Caco-2 (cell line): ENCODE measurements around the gene ACOX1. TPM values are rescaled to one million over a fixed set of nuclear protein-coding genes. Genes with fewer than 3 reads are reported as not detected.

Experiments used
- BruUV-seq: library from RNA; stranded (reverse); fragments of 400-500 nt; replicated peaks from 2 replicates; lab custom pipeline; 2021; lab: Mats Ljungman, UMichigan
- CTCF ChIA-PET: fragments of 300-600 bp; sonication (Branson Sonifier 250); formaldehyde crosslinking; loops from one replicate; lab custom pipeline; 2022; ENCODE audit warnings: antibody characterized with exemption; lab: Charles Lee
- POLR2A ChIA-PET: fragments of 300-600 bp; sonication (Branson Sonifier 250); formaldehyde crosslinking; loops from one replicate; lab custom pipeline; 2022; ENCODE audit warnings: antibody characterized with exemption; lab: Charles Lee
- DNase-seq, 2 experiments: peaks; one replicate each; pipeline versions ENCODE4 v3.0.0 to v3.0.0-alpha.2; 2020 to 2022
- H3K27me3 ChIP-seq: replicated peaks from 2 replicates; pipeline ENCODE4 v1.6.0; 2011; ENCODE audit warnings: low read length; ENCODE audit not compliant: control insufficient read depth, insufficient read depth
- H3K36me3 ChIP-seq: 2 replicates; pipeline ENCODE4 v1.5.1; 2011; ENCODE audit warnings: low read length; ENCODE audit not compliant: control insufficient read depth, insufficient read depth
- H3K4me1 ChIP-seq: fragments of 250-450 bp; sonication (Bioruptor Pico); 2 replicates; pipeline ENCODE4 v1.5.1; 2020; ENCODE audit warnings: mild to moderate bottlenecking
- H3K4me3 ChIP-seq: 2 replicates; pipeline ENCODE4 v1.5.1; 2011; ENCODE audit warnings: low read depth, mild to moderate bottlenecking, control low read depth, low read length
- H3K9me3 ChIP-seq: fragments of 250-450 bp; sonication (Bioruptor Pico); 2 replicates; pipeline ENCODE4 v1.5.1; 2020; ENCODE audit warnings: mild to moderate bottlenecking, moderate library complexity
- H3K27ac Mint-ChIP-seq: one replicate; pipeline ENCODE4 v1.8.0; 2022; ENCODE audit warnings: mixed read lengths; ENCODE audit not compliant: unreplicated experiment
- H3K27me3 Mint-ChIP-seq: one replicate; pipeline ENCODE4 v1.8.0; 2022; ENCODE audit warnings: mixed read lengths; ENCODE audit not compliant: insufficient read depth, unreplicated experiment
- H3K36me3 Mint-ChIP-seq: one replicate; pipeline ENCODE4 v1.8.0; 2022; ENCODE audit warnings: mild to moderate bottlenecking, mixed read lengths; ENCODE audit not compliant: insufficient read depth, unreplicated experiment
- H3K4me1 Mint-ChIP-seq: one replicate; pipeline ENCODE4 v1.8.0; 2022; ENCODE audit warnings: low read depth, mixed read lengths; ENCODE audit not compliant: unreplicated experiment
- H3K4me3 Mint-ChIP-seq: one replicate; pipeline ENCODE4 v1.8.0; 2022; ENCODE audit warnings: mild to moderate bottlenecking, moderate library complexity, mixed read lengths; ENCODE audit not compliant: unreplicated experiment
- H3K9me3 Mint-ChIP-seq: one replicate; pipeline ENCODE4 v1.8.0; 2022; ENCODE audit warnings: mixed read lengths; ENCODE audit not compliant: unreplicated experiment
- intact Hi-C: fragments of 100-400 bp; cut with micrococcal nuclease; formaldehyde crosslinking; loops from one replicate; pipeline ENCODE4 v1.10.0; 2022; ENCODE audit not compliant: unreplicated experiment
- total RNA-seq: library from RNA; stranded (reverse); gene quantifications from 2 replicates; pipeline ENCODE4 v1.2.3, GENCODE V29; 2022
- TF ChIP-seq, protein P1 (sequence below), 2 experiments: fragments of 200-600 bp in 1 of 2; IDR thresholded peaks; 1 replicate in 1 of 2; 2 replicates in 1 of 2; pipeline versions ENCODE4 v1.5.1 to v1.8.0; 2011 to 2022; ENCODE audit warnings: antibody characterized with exemption in 1 of 2, control low read depth in 1 of 2, inconsistent platforms in 1 of 2, low read depth in 1 of 2, low read length in 1 of 2, mild to moderate bottlenecking in 1 of 2, moderate library complexity in 1 of 2; ENCODE audit not compliant: insufficient read depth in 1 of 2, severe bottlenecking in 1 of 2, unreplicated experiment in 1 of 2

ACOX1 gene
- total RNA-seq, 1 experiment from 2014 or later: 48.3 TPM

GRCh38 chr17:75940727-75941441 is 38.1 kb downstream of the ACOX1 start, which contains the start of gene FBF1:
FBF1 (minus strand) TSS chr17:75941042; CDS start chr17:75938149, 2,893 bp downstream.
- Mint-ChIP-seq H3K27me3 (no peaks in the 10 kb centered on the region), H3K36me3 (peaks cover 12% of the 10 kb centered on the region), H3K4me1 (no peaks in the 10 kb centered on the region), H3K27ac (peak within 1 kb of the TSS; percentile 79), H3K9me3 (no peaks in the 10 kb centered on the region), H3K4me3 (peak within 1 kb of the TSS; percentile 79)
- Histone ChIP-seq H3K27me3 (no peaks in the 10 kb centered on the region), H3K4me3 (peak within 1 kb of the TSS; percentile 65), H3K4me1 (no peaks in the 10 kb centered on the region), H3K36me3 (no peaks in the 10 kb centered on the region; the same call in none of the 2 replicates), H3K9me3 (no peaks in the 10 kb centered on the region)
- no TSS peak for BruUV-seq
- intact Hi-C loops: loop anchor here (1.0 to 2.0 kb wide), 2 partner anchors 36 to 64 kb away; no protein-coding TSS in a partner anchor
- TF ChIP-seq, protein P1, sequence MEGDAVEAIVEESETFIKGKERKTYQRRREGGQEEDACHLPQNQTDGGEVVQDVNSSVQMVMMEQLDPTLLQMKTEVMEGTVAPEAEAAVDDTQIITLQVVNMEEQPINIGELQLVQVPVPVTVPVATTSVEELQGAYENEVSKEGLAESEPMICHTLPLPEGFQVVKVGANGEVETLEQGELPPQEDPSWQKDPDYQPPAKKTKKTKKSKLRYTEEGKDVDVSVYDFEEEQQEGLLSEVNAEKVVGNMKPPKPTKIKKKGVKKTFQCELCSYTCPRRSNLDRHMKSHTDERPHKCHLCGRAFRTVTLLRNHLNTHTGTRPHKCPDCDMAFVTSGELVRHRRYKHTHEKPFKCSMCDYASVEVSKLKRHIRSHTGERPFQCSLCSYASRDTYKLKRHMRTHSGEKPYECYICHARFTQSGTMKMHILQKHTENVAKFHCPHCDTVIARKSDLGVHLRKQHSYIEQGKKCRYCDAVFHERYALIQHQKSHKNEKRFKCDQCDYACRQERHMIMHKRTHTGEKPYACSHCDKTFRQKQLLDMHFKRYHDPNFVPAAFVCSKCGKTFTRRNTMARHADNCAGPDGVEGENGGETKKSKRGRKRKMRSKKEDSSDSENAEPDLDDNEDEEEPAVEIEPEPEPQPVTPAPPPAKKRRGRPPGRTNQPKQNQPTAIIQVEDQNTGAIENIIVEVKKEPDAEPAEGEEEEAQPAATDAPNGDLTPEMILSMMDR (IDR thresholded peaks at IDR 0.05; ENCODE audit: insufficient read depth in 1 of 2, low read depth in 1 of 2, low read length in 1 of 2, severe bottlenecking in 1 of 2, unreplicated experiment in 1 of 2): no peak
- peak; percentile 97 to 98 for DNase-seq
- POLR2A ChIA-PET: interaction anchor here (0.5 to 1.3 kb wide), 14 partner anchors 8 to 413 kb away, joined by 3 to 15 read pairs (median 4); partner anchors contain the start of genes ACOX1, MRPL38, PRPSAP1 and TEN1
- CTCF ChIA-PET: interaction anchor here (0.5 to 1.2 kb wide), 6 partner anchors 23 to 73 kb away, joined by 3 to 11 read pairs (median 6); partner anchors contain the start of gene MRPL38

DNA sequence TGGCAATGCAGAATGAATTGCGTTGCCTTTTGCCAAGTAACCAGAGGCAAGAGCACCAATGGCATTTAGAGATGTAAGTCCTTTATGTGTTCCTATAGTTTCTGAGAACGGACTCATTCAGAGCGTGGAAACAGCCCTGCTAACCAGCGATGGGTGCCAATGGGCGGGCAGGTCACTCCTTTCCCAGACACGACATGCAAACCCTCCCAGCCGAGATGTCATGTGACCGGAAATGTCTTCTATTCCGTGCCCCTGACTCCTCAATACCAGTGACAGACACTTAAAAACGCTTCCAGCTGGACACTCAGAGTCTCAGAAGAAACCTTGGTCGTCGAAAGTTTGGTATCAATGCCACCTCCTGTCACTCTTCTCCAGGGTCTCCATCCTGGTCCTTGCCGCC is 41.3 kb downstream of the ACOX1 start:
- CTCF ChIA-PET: no interaction called here
- intact Hi-C loops: no loop called here

DNA sequence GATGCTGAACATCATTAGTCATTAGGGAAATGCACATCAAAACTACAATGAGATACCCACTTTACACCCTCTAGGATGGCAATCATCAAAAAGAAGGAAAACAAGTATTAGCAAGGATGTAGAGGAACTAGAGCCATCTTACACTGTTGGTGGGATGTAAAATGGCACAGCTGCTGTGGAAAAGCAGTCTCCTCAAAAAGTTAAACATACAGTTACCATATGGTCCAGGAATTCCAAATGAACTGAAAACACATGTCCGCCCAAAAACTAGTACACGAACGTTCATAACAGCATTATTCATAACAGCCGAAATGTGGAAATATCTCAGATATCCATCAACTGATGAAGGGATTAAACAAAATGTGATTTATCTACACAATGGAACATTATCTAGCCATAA is 45.2 kb downstream of the ACOX1 start:
- Histone ChIP-seq H3K36me3 (no peaks in the 10 kb centered on the region), H3K27me3 (no peaks in the 10 kb centered on the region), H3K4me1 (peaks cover 22% of the 10 kb centered on the region), H3K9me3 (0 out of 2 replicates have a peak, but pooled peaks cover 5% of the 10 kb centered on the region), H3K4me3 (no peak overlapping the region)
- ChIA-PET POLR2A (no interaction called here), CTCF (interaction anchor here (0.7 kb wide), 1 partner anchor 19 kb away, joined by 5 read pairs; no protein-coding TSS in a partner anchor)
- no peak overlapping the region for H3K27ac Mint-ChIP-seq
- peaks cover 5% of the 10 kb centered on the region for H3K36me3 Mint-ChIP-seq
- DNase-seq: no peak
- no TSS peak for BruUV-seq
- H3K4me3 Mint-ChIP-seq: no peak overlapping the region
- TF ChIP-seq, protein P1 (IDR thresholded peaks at IDR 0.05; ENCODE audit: insufficient read depth in 1 of 2, low read depth in 1 of 2, low read length in 1 of 2, severe bottlenecking in 1 of 2, unreplicated experiment in 1 of 2): no peak
- no peaks in the 10 kb centered on the region for H3K27me3 Mint-ChIP-seq
- peaks cover 6% of the 10 kb centered on the region for H3K4me1 Mint-ChIP-seq
- H3K9me3 Mint-ChIP-seq: no peaks in the 10 kb centered on the region
- intact Hi-C loops: no loop called here

More for the DNA sequence above, 41.3 kb downstream of the ACOX1 start:
- no peaks in the 10 kb centered on the region for H3K9me3 Mint-ChIP-seq
- POLR2A ChIA-PET: no interaction called here
- TF ChIP-seq, protein P1 (IDR thresholded peaks at IDR 0.05; ENCODE audit: insufficient read depth in 1 of 2, low read depth in 1 of 2, low read length in 1 of 2, severe bottlenecking in 1 of 2, unreplicated experiment in 1 of 2): no peak
- no peaks in the 10 kb centered on the region for H3K27me3 Mint-ChIP-seq
- no peaks in the 10 kb centered on the region; the same call in 1 of the 2 replicates for H3K36me3 ChIP-seq
- peaks cover 5% of the 10 kb centered on the region for H3K4me1 Mint-ChIP-seq
- H3K4me3 Mint-ChIP-seq: no peak overlapping the region
- peaks cover 15% of the 10 kb centered on the region for H3K36me3 Mint-ChIP-seq
- no TSS peak for BruUV-seq
- no peak overlapping the region for H3K27ac Mint-ChIP-seq
- H3K27me3 ChIP-seq: no peaks in the 10 kb centered on the region
- no peak overlapping the region for H3K4me3 ChIP-seq
- no peak for DNase-seq
- H3K4me1 ChIP-seq: peaks cover 9% of the 10 kb centered on the region
- no peaks in the 10 kb centered on the region for H3K9me3 ChIP-seq
